OCI-M2 (cell line): ENCODE measurements around the gene SLC50A1.
"Not testable (repeated sequence)": the region's sequence is repeated elsewhere in the genome, so short reads cannot be mapped to it uniquely, and the experiment has no call there.

Experiments used
- DNase-seq: peaks from one replicate; lab custom pipeline; 2025; ENCODE audit not compliant: unreplicated experiment; lab: John Stamatoyannopoulos, UW

Gene SLC50A1

GRCh38 chr1:155116113-155116764 lies 19.4 kb upstream of the SLC50A1 start:
- no peak for DNase-seq

- DNase-seq: no peak
These were observed 18.0 kb upstream of the SLC50A1 start for GRCh38 chr1:155117610-155118009.

GRCh38 chr1:155118090-155118489 lies 17.6 kb upstream of the SLC50A1 start:
- DNase-seq: not testable (repeated sequence)

GRCh38 chr1:155120253-155120652 lies 15.4 kb upstream of the SLC50A1 start:
- DNase-seq: no peak

GRCh38 chr1:155121249-155121648 lies 14.4 kb upstream of the SLC50A1 start:
- no peak for DNase-seq

GRCh38 chr1:155122308-155122707 lies 13.3 kb upstream of the SLC50A1 start:
- no peak for DNase-seq

GRCh38 chr1:155123801-155124200 lies 11.9 kb upstream of the SLC50A1 start:
- DNase-seq: no peak

- no peak for DNase-seq
These were observed 10.9 kb upstream of the SLC50A1 start for GRCh38 chr1:155124503-155125463.

GRCh38 chr1:155125511-155125945 lies 10.1 kb upstream of the SLC50A1 start:
- no peak for DNase-seq

GRCh38 chr1:155125946-155126555 lies 9.6 kb upstream of the SLC50A1 start:
- DNase-seq: no peak

- DNase-seq: no peak
These were observed 9.0 kb upstream of the SLC50A1 start for GRCh38 chr1:155126556-155127104.

- no peak for DNase-seq
These were observed 8.3 kb upstream of the SLC50A1 start, which contains the start of gene EFNA1 for GRCh38 chr1:155127105-155127966. Gene EFNA1 (plus strand): TSS chr1:155127876. CDS start chr1:155127978, 102 bp downstream.

GRCh38 chr1:155127967-155128754 lies 7.5 kb upstream of the SLC50A1 start:
- no peak for DNase-seq

GRCh38 chr1:155128755-155129473 lies 6.7 kb upstream of the SLC50A1 start:
- DNase-seq: no peak

- no peak for DNase-seq
These were observed 5.2 kb upstream of the SLC50A1 start for GRCh38 chr1:155130272-155131006.

- no peak for DNase-seq
These were observed 4.4 kb upstream of the SLC50A1 start for GRCh38 chr1:155131285-155131684.

- no peak for DNase-seq
These were observed 3.8 kb upstream of the SLC50A1 start for GRCh38 chr1:155131856-155132255.

- no peak for DNase-seq
These were observed 1.8 kb upstream of the SLC50A1 start for GRCh38 chr1:155133799-155134281.
